Measurements from ENCODE around the gene LALBA.

GRCh38 chr12:48532601-48533000 lies 37.2 kb downstream of the LALBA start:
- TF ChIP-seq CTCF (IDR thresholded peaks at IDR 0.05), result no peak
- TF ChIP-seq POLR2AphosphoS5 (IDR thresholded peaks at IDR 0.05; ENCODE audit: low read depth, low read length), result no peak
- no peak for TF ChIP-seq REST (IDR thresholded peaks at IDR 0.05; ENCODE audit: insufficient read depth in 1 of 2, low read depth in 2 of 2, low read length in 1 of 2)
